ENCODE measurements around the gene PSME3IP1.
"Not testable (repeated sequence)": the region's sequence is repeated elsewhere in the genome, so short reads cannot be mapped to it uniquely, and the experiment has no call there.

PSME3IP1 gene

DNA sequence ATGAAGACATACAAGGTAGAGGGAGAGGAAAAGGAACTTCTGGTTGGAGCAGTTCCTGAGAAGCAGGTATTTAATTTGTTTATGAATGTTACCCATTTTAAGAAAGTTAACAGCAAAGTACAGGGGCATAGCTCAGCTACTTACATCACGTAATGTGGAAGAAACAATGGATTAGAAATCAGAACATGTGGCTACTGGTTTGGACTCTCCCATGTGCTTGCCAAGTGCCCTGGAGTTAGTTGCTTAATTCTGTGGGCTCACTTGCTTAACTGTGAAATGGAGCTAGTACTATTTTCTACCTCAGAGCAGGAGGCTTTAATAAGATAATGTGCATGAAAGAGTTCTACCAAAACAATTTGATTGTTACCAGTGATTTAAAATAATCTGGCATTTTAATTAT is 27.6 kb upstream of the PSME3IP1 start:
- no peaks in the 10 kb centered on the region for H3K27me3 ChIP-seq (ENCODE audit: insufficient read depth, low read length)
- H3K36me3 ChIP-seq (ENCODE audit: insufficient read depth, low read length) = peaks cover 91% of the 10 kb centered on the region
- H3K4me1 ChIP-seq (ENCODE audit: insufficient read depth, low read length) = no peaks in the 10 kb centered on the region
- peaks cover 41% of the 10 kb centered on the region for H3K9me3 ChIP-seq (ENCODE audit: low read length)
- H3K4me3 ChIP-seq (ENCODE audit: low read length) = no peak overlapping the region
- H2AFZ ChIP-seq (ENCODE audit: low read depth, low read length) = no peak overlapping the region

DNA sequence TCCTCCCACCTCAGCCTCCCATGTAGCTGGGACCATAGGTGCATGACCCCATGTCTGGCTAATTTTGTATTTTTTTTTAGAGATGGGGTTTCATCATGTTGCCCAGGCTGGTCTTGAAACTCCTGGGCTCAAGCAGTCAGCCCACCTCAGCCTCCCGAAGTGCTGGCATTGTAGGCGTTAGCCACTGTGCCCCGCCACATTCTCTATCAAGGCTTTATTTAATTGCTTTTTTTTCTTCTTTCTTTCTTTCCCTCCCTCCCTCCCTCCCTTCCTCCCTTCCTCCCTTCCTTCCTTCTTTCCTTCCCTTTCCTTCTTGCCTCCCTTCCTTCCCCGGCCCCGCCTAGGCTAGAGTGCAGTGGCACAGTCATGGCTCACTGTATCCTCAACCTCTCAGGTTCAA is 23.9 kb upstream of the PSME3IP1 start:
- H2AFZ ChIP-seq (ENCODE audit: low read depth, low read length) = no peak overlapping the region
- H3K27me3 ChIP-seq (ENCODE audit: insufficient read depth, low read length) = no peaks in the 10 kb centered on the region
- H3K36me3 ChIP-seq (ENCODE audit: insufficient read depth, low read length) = peaks cover 87% of the 10 kb centered on the region
- no peaks in the 10 kb centered on the region for H3K4me1 ChIP-seq (ENCODE audit: insufficient read depth, low read length)
- H3K4me3 ChIP-seq (ENCODE audit: low read length) = no peak overlapping the region
- peaks cover 10% of the 10 kb centered on the region for H3K9me3 ChIP-seq (ENCODE audit: low read length)

DNA sequence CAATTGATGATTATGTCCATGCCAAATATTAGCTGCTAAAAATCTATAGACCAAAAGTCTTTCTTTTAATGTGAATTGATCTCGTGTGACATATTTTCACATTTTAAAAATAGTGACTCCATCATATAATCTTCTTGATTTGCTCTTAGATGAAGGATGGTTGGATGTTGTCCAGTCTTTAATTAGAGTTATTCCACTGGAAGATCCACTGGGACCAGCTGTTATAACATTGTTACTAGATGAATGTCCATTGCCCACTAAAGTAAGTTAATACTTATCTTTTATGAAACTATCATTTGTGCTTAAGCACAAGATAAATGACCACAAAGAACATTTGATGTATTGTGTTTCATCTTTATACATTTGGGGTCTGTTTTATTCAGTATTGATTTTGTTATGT is 23.1 kb upstream of the PSME3IP1 start:
- H3K36me3 ChIP-seq (ENCODE audit: insufficient read depth, low read length) = peaks cover 83% of the 10 kb centered on the region
- H3K4me1 ChIP-seq (ENCODE audit: insufficient read depth, low read length) = no peaks in the 10 kb centered on the region
- H3K4me3 ChIP-seq (ENCODE audit: low read length) = no peak overlapping the region
- no peaks in the 10 kb centered on the region for H3K27me3 ChIP-seq (ENCODE audit: insufficient read depth, low read length)
- peaks cover 3% of the 10 kb centered on the region for H3K9me3 ChIP-seq (ENCODE audit: low read length)
- no peak overlapping the region for H2AFZ ChIP-seq (ENCODE audit: low read depth, low read length)

DNA sequence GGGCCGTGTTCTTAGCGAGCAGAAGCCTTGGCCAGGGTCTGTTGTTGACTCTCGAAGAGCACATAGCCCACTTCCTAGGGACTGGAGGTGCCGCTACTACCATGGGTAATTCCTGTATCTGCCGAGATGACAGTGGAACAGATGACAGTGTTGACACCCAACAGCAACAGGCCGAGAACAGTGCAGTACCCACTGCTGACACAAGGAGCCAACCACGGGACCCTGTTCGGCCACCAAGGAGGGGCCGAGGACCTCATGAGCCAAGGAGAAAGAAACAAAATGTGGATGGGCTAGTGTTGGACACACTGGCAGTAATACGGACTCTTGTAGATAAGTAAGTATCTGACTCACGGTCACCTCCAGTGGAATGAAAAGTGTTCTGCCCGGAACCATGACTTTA is 18.8 kb upstream of the PSME3IP1 start:
- Histone ChIP-seq H3K4me3 (ENCODE audit: low read length) (no peak overlapping the region), H3K9me3 (ENCODE audit: low read length) (no peaks in the 10 kb centered on the region), H3K36me3 (ENCODE audit: insufficient read depth, low read length) (peaks cover 49% of the 10 kb centered on the region), H3K27me3 (ENCODE audit: insufficient read depth, low read length) (no peaks in the 10 kb centered on the region), H2AFZ (ENCODE audit: low read depth, low read length) (no peak overlapping the region), H3K4me1 (ENCODE audit: insufficient read depth, low read length) (no peaks in the 10 kb centered on the region)

GRCh38 chr16:57203451-57203850 is 17.6 kb upstream of the PSME3IP1 start:
- no peaks in the 10 kb centered on the region for H3K27me3 ChIP-seq (ENCODE audit: insufficient read depth, low read length)
- peaks cover 3% of the 10 kb centered on the region for H3K9me3 ChIP-seq (ENCODE audit: low read length)
- no peaks in the 10 kb centered on the region for H3K4me1 ChIP-seq (ENCODE audit: insufficient read depth, low read length)
- no peak overlapping the region for H2AFZ ChIP-seq (ENCODE audit: low read depth, low read length)
- no peak overlapping the region for H3K4me3 ChIP-seq (ENCODE audit: low read length)
- H3K36me3 ChIP-seq (ENCODE audit: insufficient read depth, low read length) = peaks cover 37% of the 10 kb centered on the region

- H3K36me3 ChIP-seq (ENCODE audit: insufficient read depth, low read length) = peaks cover 30% of the 10 kb centered on the region
Measured at GRCh38 chr16:57202095-57202886, 16.5 kb upstream of the PSME3IP1 start.

GRCh38 chr16:57200926-57201325 is 15.1 kb upstream of the PSME3IP1 start:
- not testable (repeated sequence) for H2AFZ ChIP-seq (ENCODE audit: low read depth, low read length); H3K27me3 ChIP-seq (ENCODE audit: insufficient read depth, low read length); H3K9me3 ChIP-seq (ENCODE audit: low read length); H3K4me3 ChIP-seq (ENCODE audit: low read length); H3K4me1 ChIP-seq (ENCODE audit: insufficient read depth, low read length)
- peaks cover 17% of the 10 kb centered on the region for H3K36me3 ChIP-seq (ENCODE audit: insufficient read depth, low read length)

More at GRCh38 chr16:57202095-57202886, 16.5 kb upstream of the PSME3IP1 start:
- H3K4me1 ChIP-seq (ENCODE audit: insufficient read depth, low read length) = no peaks in the 10 kb centered on the region
- H3K9me3 ChIP-seq (ENCODE audit: low read length) = peaks cover 4% of the 10 kb centered on the region
- H3K4me3 ChIP-seq (ENCODE audit: low read length) = no peak overlapping the region
- no peak overlapping the region for H2AFZ ChIP-seq (ENCODE audit: low read depth, low read length)
- H3K27me3 ChIP-seq (ENCODE audit: insufficient read depth, low read length) = no peaks in the 10 kb centered on the region

GRCh38 chr16:57200321-57200720 is 14.5 kb upstream of the PSME3IP1 start:
- not testable (repeated sequence) for H3K4me1 ChIP-seq (ENCODE audit: insufficient read depth, low read length); H3K4me3 ChIP-seq (ENCODE audit: low read length); H2AFZ ChIP-seq (ENCODE audit: low read depth, low read length); H3K9me3 ChIP-seq (ENCODE audit: low read length); H3K27me3 ChIP-seq (ENCODE audit: insufficient read depth, low read length)
- H3K36me3 ChIP-seq (ENCODE audit: insufficient read depth, low read length) = peaks cover 11% of the 10 kb centered on the region

DNA sequence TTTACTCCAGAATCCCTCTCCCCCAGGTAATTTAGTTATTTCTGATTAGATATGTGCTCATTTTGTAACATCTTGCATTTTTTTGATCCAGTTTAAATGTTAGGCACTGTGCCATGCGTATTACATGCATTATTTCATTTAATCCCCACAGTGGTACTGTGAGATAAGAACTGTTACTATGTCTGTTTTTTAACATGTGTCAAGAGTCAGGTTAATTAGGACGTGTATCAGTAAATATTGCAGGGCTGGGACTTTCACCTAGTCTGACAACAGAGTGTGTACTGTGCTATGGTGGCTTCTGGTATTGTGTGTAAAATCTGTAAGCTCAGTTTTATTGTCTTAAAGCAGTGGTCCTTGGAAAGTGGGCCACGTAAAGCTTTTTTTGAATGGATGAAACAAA is 10.9 kb upstream of the PSME3IP1 start:
- no peak overlapping the region for H2AFZ ChIP-seq (ENCODE audit: low read depth, low read length)
- peaks cover 6% of the 10 kb centered on the region for H3K4me1 ChIP-seq (ENCODE audit: insufficient read depth, low read length)
- H3K36me3 ChIP-seq (ENCODE audit: insufficient read depth, low read length) = peaks cover 5% of the 10 kb centered on the region
- peaks cover 4% of the 10 kb centered on the region for H3K9me3 ChIP-seq (ENCODE audit: low read length)
- H3K27me3 ChIP-seq (ENCODE audit: insufficient read depth, low read length) = no peaks in the 10 kb centered on the region
- no peak overlapping the region for H3K4me3 ChIP-seq (ENCODE audit: low read length)

- H2AFZ ChIP-seq (ENCODE audit: low read depth, low read length) = no peak overlapping the region
- H3K27me3 ChIP-seq (ENCODE audit: insufficient read depth, low read length) = no peaks in the 10 kb centered on the region
- peaks cover 6% of the 10 kb centered on the region for H3K4me1 ChIP-seq (ENCODE audit: insufficient read depth, low read length)
- H3K4me3 ChIP-seq (ENCODE audit: low read length) = no peak overlapping the region
- peaks cover 5% of the 10 kb centered on the region for H3K36me3 ChIP-seq (ENCODE audit: insufficient read depth, low read length)
- H3K9me3 ChIP-seq (ENCODE audit: low read length) = peaks cover 4% of the 10 kb centered on the region
Measured at GRCh38 chr16:57196286-57196685, 10.4 kb upstream of the PSME3IP1 start.

- H3K4me3 ChIP-seq (ENCODE audit: low read length) = no peak overlapping the region
- no peak overlapping the region for H2AFZ ChIP-seq (ENCODE audit: low read depth, low read length)
- no peaks in the 10 kb centered on the region for H3K27me3 ChIP-seq (ENCODE audit: insufficient read depth, low read length)
- peaks cover 9% of the 10 kb centered on the region for H3K4me1 ChIP-seq (ENCODE audit: insufficient read depth, low read length)
- peaks cover 12% of the 10 kb centered on the region for H3K36me3 ChIP-seq (ENCODE audit: insufficient read depth, low read length)
- H3K9me3 ChIP-seq (ENCODE audit: low read length) = peaks cover 4% of the 10 kb centered on the region
Measured at GRCh38 chr16:57194512-57194911, 8.7 kb upstream of the PSME3IP1 start.

DNA sequence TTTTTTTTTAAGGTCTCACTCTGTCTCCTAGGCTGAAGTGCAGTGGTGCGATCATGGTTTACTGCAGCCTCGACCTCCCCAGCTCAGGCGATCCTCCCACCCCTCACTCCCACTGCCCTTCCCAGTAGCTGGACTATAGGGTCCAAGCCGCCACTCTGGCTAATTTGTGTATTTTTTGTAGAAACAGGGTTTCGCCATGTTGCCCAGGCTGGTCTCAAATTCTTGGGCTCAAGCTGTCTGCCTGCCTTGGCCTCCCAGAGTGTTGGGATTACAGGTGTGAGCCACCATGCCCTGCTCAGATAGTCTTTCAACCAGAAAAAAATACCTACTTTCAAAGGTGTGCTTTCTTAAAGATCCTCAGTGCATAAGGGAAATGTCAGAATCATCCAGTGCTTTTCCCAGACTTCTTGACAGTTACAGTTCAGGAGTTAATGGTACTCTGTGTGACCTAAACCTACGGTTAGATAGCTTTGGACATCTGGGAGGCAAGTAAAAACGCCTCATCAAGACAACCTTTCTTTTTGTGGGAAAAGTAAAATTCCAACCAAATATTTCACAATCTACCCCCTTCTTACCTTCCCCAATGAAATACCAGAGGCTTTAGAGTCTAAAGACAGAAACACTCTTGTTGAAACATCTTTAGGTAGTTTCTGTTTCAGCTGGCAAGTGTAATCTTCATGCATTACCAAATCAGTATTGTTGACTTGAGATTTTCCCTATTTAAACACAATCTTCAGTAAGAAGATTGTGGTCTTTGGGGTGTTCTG is 7.1 kb upstream of the PSME3IP1 start:
- H3K36me3 ChIP-seq (ENCODE audit: insufficient read depth, low read length) = peaks cover 13% of the 10 kb centered on the region
- H3K4me1 ChIP-seq (ENCODE audit: insufficient read depth, low read length) = peaks cover 11% of the 10 kb centered on the region
- H3K27me3 ChIP-seq (ENCODE audit: insufficient read depth, low read length) = no peaks in the 10 kb centered on the region
- no peak overlapping the region for H3K4me3 ChIP-seq (ENCODE audit: low read length)
- H2AFZ ChIP-seq (ENCODE audit: low read depth, low read length) = no peak overlapping the region
- no peaks in the 10 kb centered on the region for H3K9me3 ChIP-seq (ENCODE audit: low read length)

DNA sequence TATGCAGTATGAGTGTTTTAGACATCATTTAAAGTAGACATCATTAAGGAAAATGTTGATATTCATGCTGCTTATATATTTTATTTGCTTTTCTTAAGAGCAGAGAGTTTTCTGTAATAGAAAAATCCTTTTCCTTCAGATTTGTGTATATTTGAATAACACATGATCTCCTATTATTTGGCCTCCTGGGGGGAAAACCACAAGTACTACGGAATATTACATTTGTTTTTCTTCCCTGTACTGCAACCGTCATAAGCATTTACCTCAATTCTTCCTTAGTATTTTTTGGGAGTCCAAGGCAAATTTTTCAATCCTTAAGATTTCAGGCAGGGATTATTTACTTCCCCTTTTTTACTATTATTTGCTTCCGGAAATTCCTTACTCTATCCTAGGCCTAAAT is 6.3 kb upstream of the PSME3IP1 start:
- H2AFZ ChIP-seq (ENCODE audit: low read depth, low read length) = no peak overlapping the region
- H3K36me3 ChIP-seq (ENCODE audit: insufficient read depth, low read length) = peaks cover 13% of the 10 kb centered on the region
- no peak overlapping the region for H3K4me3 ChIP-seq (ENCODE audit: low read length)
- H3K27me3 ChIP-seq (ENCODE audit: insufficient read depth, low read length) = no peaks in the 10 kb centered on the region
- H3K9me3 ChIP-seq (ENCODE audit: low read length) = no peaks in the 10 kb centered on the region
- peaks cover 17% of the 10 kb centered on the region for H3K4me1 ChIP-seq (ENCODE audit: insufficient read depth, low read length)

Measured in neuron (in vitro differentiated cells).